Stimulated activated CD4-positive, alpha-beta T cell treated with anti-CD3 and anti-CD28 coated beads, Interleukin-1b, Interleukin-23, amount 100 ng/mL, for 24 hours (primary cell): Measurements from ENCODE around the gene MTHFD1L.
"Not testable (repeated sequence)": the region's sequence is repeated elsewhere in the genome, so short reads cannot be mapped to it uniquely, and the experiment has no call there.

ENCODE experiments used
- DNase-seq, 4 experiments: peaks; one replicate each; pipeline ENCODE4 v3.0.0-alpha.2; 2020; ENCODE audit warnings: low read depth in 4 of 4, low spot score in 1 of 4

Gene MTHFD1L

DNA sequence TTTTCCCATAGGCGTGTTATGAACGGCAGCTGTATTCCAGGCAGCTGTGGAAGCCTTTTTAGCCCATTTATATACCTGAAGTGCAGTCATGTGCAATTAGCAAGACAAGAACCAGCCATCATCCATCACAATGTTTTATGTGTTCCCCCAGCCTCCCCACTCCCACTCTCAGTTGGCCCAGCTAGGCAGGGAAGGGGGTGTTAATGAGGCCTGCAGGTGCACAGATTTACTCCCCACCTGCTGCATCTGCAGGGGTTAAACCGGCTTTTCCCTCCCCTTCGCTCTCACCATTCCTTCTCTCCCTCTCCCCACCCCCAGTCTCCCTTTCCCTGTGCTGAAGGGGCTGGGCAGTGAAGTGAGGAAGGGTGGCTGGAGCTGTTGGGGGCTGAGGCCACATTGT lies 224.5 kb downstream of the MTHFD1L start:
- DNase-seq = no peak

DNA sequence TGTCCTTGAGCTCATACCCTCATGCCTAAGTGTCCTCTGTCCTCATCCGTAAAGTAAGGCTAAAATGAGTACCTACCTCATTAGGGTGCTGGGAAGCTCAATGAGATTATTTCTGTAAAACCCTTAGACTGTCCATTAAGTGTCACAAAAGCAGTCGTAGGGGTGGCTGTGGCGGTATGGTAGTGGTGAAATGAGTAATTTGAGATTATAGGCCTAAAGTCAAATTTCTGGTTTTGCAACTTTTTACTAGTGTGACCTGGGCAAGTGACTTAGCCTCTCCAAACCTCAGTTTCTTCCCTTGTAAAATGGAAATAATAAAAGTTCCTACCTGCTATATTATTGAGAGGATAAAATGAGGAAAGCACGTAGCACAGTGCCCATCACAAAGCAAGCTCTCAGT lies 226.1 kb downstream of the MTHFD1L start:
- no peak for DNase-seq

- DNase-seq = no peak
Measured at GRCh38 chr6:151092591-151092990, 227.1 kb downstream of the MTHFD1L start.

DNA sequence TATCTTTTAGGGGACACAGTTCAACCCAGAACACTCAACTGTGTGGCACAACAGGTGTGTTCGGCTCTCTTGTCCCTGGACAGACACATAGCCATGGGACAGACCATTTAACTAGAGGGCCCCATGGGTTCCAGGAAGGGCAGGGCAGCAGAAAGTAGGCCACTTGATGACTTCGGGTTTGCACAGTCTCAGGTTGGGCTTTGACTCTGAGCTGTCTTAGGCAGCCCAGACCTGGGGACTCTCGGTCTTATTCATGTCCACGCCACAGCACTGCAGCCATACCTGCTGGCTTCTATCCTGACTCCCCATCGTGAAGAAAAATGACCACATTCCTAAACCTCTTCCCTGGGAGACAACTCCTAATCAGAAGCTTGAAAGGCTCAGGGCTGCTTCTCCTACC lies 228.2 kb downstream of the MTHFD1L start:
- no peak for DNase-seq

- DNase-seq = no peak
Measured at GRCh38 chr6:151095538-151096254, 230.2 kb downstream of the MTHFD1L start.

DNA sequence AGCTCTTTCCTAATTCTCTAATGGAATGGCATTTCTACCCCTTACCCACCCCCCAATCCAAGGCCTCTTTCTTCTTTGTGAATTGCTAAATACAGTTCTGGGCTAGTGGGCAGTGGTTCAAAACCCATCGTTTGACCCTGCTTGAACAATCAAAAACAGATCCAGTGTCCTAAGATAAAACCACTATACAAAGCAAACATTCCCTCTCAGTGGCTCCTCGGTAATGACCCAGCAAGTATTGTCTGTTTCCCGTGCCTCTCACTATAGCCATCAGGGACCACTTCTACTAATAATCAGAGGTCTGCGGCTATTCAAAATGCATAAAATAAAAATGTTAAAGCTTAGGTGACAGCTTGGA lies 230.7 kb downstream of the MTHFD1L start:
- DNase-seq = no peak

- DNase-seq = no peak
Measured at GRCh38 chr6:151096691-151097606, 231.4 kb downstream of the MTHFD1L start.

DNA sequence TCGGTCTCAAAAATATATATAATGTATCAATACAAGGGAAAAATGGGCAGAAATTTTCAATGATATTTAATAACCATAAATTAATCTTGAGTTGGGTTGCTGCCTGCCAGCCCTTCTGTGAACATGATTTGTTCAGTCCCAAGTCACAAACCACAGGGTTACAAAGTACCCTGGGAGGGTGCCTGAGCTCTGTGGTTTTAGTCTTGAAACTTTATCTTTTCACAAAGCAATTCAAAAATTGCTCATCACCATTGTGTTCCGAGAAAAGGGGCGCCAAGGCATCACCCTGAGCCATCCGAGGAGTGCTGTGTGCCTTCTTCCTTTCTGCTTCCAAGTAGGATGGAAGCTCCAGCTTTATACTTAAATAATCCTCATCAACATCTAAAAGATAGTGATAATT lies 232.7 kb downstream of the MTHFD1L start:
- no peak for DNase-seq

- DNase-seq = no peak
Measured at GRCh38 chr6:151100326-151100725, 234.8 kb downstream of the MTHFD1L start.

GRCh38 chr6:151101161-151101815 lies 235.8 kb downstream of the MTHFD1L start:
- DNase-seq = no peak

- no peak for DNase-seq
Measured at GRCh38 chr6:151101816-151102694, 236.6 kb downstream of the MTHFD1L start.

- DNase-seq = no peak
Measured at GRCh38 chr6:151103266-151103665, 237.8 kb downstream of the MTHFD1L start.

DNA sequence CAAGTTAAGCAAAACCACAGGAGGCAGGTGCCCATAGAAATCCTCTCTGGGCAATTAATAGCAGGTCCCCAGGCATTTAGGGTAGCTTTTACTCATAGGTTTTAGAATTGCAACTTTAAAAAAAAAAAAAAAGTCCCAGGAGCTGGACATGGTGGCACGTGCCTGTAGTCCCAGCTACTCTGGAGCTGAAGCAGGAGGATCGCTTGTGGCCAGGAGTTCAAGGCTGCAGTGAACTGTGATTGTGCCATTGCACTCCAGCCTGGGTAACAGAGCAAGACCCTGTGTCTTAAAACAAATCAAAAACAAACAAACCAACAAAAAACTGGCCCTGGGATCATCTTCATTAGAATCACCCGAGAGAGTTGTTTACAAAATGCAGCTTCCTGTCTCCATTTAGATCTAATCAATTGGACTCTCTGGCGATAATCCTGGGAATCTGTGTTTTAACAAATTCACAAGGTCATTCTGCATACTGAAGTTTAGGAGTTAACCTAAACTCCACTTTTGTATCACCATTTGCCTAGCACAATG lies 242.5 kb downstream of the MTHFD1L start:
- no peak for DNase-seq

GRCh38 chr6:151108548-151108947 lies 243.0 kb downstream of the MTHFD1L start:
- DNase-seq = no peak

- DNase-seq = no peak
Measured at GRCh38 chr6:151109361-151109760, 243.9 kb downstream of the MTHFD1L start.

DNA sequence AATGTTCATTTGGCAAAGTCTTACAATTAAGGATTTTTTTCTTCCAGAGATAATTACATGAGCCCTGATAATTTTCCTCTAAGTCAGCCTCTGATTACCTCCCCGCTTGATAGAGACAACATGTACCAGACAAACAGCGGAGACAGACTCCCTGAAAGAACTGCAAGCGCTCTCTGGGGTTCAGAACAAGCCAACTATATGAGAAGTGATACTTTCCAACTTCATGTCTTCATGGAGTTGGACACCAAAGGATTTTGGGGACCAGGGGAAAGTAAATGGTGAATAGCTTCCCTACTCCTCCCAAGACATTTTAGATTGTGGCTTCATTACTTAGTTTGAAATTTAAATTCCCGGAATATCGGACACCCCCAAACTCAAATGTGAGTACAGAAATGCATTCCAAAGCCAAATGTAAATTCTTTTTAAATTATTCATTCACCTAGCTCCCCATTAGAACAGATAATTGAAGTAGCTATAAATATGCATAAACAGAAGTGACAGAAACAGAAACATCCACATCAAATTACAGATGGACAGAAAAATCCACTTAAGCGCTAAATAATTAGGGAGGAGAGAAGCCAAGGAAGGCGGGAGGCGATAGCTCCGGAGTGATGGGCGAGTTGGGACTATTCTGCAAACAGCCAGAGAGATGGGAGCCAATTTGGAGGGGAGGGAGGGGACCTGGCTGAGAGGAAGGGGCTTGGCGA lies 244.5 kb downstream of the MTHFD1L start:
- no peak for DNase-seq

DNA sequence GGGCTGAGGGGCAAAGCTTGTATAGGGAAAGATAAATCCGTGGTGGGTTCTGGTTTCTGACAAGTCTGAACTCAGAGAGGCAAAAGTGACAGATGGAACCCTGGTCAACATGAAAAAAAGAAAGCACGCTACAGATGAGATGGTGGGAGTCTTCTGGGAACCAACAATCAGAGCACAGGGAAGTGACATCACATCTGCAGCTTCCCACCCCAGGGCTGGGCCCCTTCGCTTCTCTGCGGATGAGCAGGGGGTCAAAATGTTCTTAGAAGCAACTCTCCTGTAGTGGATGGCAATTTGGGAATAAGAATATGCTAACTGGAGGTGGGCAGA lies 245.0 kb downstream of the MTHFD1L start:
- no peak for DNase-seq

GRCh38 chr6:151111670-151112069 lies 246.2 kb downstream of the MTHFD1L start:
- no peak for DNase-seq

- no peak for DNase-seq
Measured at GRCh38 chr6:151112130-151112529, 246.6 kb downstream of the MTHFD1L start.

DNA sequence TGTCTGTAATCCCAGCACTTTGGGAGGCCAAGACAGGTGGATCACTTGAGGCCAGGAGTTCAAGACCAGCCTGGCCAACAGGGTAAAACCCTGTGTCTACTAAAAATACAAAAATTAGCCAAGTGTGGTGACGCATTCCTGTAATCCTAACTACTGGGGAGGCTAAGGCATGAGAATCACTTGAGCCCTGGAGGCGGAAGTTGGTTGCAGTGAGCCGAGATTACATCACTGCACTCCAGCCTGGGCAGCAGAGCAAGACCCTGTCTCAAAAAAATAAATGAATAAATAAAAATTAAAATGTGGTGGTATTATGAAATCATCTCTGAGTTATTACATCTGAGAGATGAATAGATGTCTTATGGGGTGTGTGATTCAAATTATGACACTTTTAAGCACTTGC lies 247.4 kb downstream of the MTHFD1L start:
- not testable (repeated sequence) for DNase-seq
